HEK293 (cell line): ENCODE data around the gene MAD2L1BP.
A peak's percentile ranks its signal among the peaks of the same experiment; 100 is the strongest.

Source experiments
- BCL11A ChIP-seq: fragments of 450-650 bp; formaldehyde crosslinking; IDR thresholded peaks from 2 replicates; pipeline ENCODE4 v1.5.1; 2016; ENCODE audit warnings: low read depth, missing biosample characterization, missing genetic modification characterization
- PATZ1 ChIP-seq: fragments of 450-650 bp; formaldehyde crosslinking; IDR thresholded peaks from 2 replicates; pipeline ENCODE4 v1.5.1; 2016; ENCODE audit warnings: missing biosample characterization, missing genetic modification characterization
- PBX3 ChIP-seq: sonication (generic); formaldehyde crosslinking; IDR thresholded peaks from 2 replicates; pipeline ENCODE4 v1.8.1; 2022; ENCODE audit warnings: mild to moderate bottlenecking, moderate library complexity, missing genetic modification reagents
- PRDM10 ChIP-seq: fragments of 450-650 bp; formaldehyde crosslinking; IDR thresholded peaks from 2 replicates; pipeline ENCODE4 v1.5.1; 2016; ENCODE audit warnings: missing biosample characterization, missing genetic modification characterization
- PRDM6 ChIP-seq: fragments of 450-650 bp; formaldehyde crosslinking; IDR thresholded peaks from 2 replicates; pipeline ENCODE4 v1.5.1; 2017; ENCODE audit warnings: missing biosample characterization, missing genetic modification characterization
- SALL2 ChIP-seq: fragments of 450-650 bp; formaldehyde crosslinking; IDR thresholded peaks from 2 replicates; pipeline ENCODE4 v1.5.0; 2017; ENCODE audit warnings: missing biosample characterization, mild to moderate bottlenecking, missing genetic modification characterization, borderline replicate concordance
- ZBTB1 ChIP-seq: fragments of 450-650 bp; formaldehyde crosslinking; IDR thresholded peaks from 2 replicates; pipeline ENCODE4 v1.5.1; 2016; ENCODE audit warnings: missing biosample characterization, missing genetic modification characterization
- ZBTB7A ChIP-seq: fragments of 450-650 bp; formaldehyde crosslinking; IDR thresholded peaks from 2 replicates; pipeline ENCODE4 v1.5.1; 2016; ENCODE audit warnings: low read depth, missing biosample characterization, missing genetic modification characterization
- ZFP69B ChIP-seq: fragments of 450-650 bp; formaldehyde crosslinking; IDR thresholded peaks from 2 replicates; pipeline ENCODE4 v1.5.1; 2016; ENCODE audit warnings: missing biosample characterization, missing genetic modification characterization
- ZNF146 ChIP-seq: fragments of 450-650 bp; formaldehyde crosslinking; IDR thresholded peaks from 2 replicates; pipeline ENCODE4 v1.5.1; 2016; ENCODE audit warnings: missing biosample characterization, missing genetic modification characterization
- ZNF214 ChIP-seq: fragments of 450-650 bp; formaldehyde crosslinking; IDR thresholded peaks from 2 replicates; pipeline ENCODE4 v1.5.1; 2017; ENCODE audit warnings: missing biosample characterization, mild to moderate bottlenecking, missing genetic modification characterization, borderline replicate concordance
- ZNF239 ChIP-seq: fragments of 450-650 bp; formaldehyde crosslinking; IDR thresholded peaks from 2 replicates; pipeline ENCODE4 v1.5.1; 2016; ENCODE audit warnings: missing biosample characterization, missing genetic modification characterization
- ZNF26 ChIP-seq: fragments of 450-650 bp; formaldehyde crosslinking; IDR thresholded peaks from 2 replicates; pipeline ENCODE4 v1.5.1; 2016; ENCODE audit warnings: missing biosample characterization, missing genetic modification characterization
- ZNF274 ChIP-seq, 2 experiments: fragments of 200-500 bp in 1 of 2; fragments of 450-650 bp in 1 of 2; sonication (Bioruptor generic) in 1 of 2; formaldehyde crosslinking in 1 of 2; IDR thresholded peaks; 2 replicates each; pipeline versions ENCODE4 v1.5.1 to v1.6.1; 2014 to 2016; ENCODE audit warnings: borderline replicate concordance in 1 of 2, inconsistent platforms in 1 of 2, low read length in 1 of 2, missing biosample characterization in 1 of 2, missing genetic modification characterization in 1 of 2
- ZNF280C ChIP-seq: fragments of 450-650 bp; formaldehyde crosslinking; IDR thresholded peaks from 2 replicates; pipeline ENCODE4 v1.5.1; 2016; ENCODE audit warnings: missing biosample characterization, missing genetic modification characterization
- ZNF341 ChIP-seq: fragments of 450-650 bp; formaldehyde crosslinking; IDR thresholded peaks from 2 replicates; pipeline ENCODE4; 2016; ENCODE audit warnings: low read depth, missing biosample characterization, missing genetic modification characterization
- ZNF423 ChIP-seq: fragments of 450-650 bp; formaldehyde crosslinking; IDR thresholded peaks from 2 replicates; pipeline ENCODE4 v1.5.1; 2016; ENCODE audit warnings: missing biosample characterization, missing genetic modification characterization
- ZNF626 ChIP-seq: fragments of 450-650 bp; sonication (Bioruptor Pico); formaldehyde crosslinking; IDR thresholded peaks from 2 replicates; pipeline ENCODE4 v1.5.1; 2018; ENCODE audit warnings: missing biosample characterization, missing genetic modification characterization, inconsistent platforms
- ZNF645 ChIP-seq: fragments of 450-650 bp; formaldehyde crosslinking; IDR thresholded peaks from 2 replicates; pipeline ENCODE4; 2016; ENCODE audit warnings: missing biosample characterization, missing genetic modification characterization
- ZNF670 ChIP-seq: fragments of 450-650 bp; formaldehyde crosslinking; IDR thresholded peaks from 2 replicates; pipeline ENCODE4 v1.5.1; 2016; ENCODE audit warnings: missing biosample characterization, missing genetic modification characterization, low read depth
- ZNF704 ChIP-seq: fragments of 450-650 bp; formaldehyde crosslinking; IDR thresholded peaks from 2 replicates; pipeline ENCODE4 v1.5.1; 2016; ENCODE audit warnings: missing biosample characterization, missing genetic modification characterization
- ZNF707 ChIP-seq: fragments of 450-650 bp; formaldehyde crosslinking; IDR thresholded peaks from 2 replicates; pipeline ENCODE4 v1.5.1; 2016; ENCODE audit warnings: missing biosample characterization, missing genetic modification characterization
- ZNF843 ChIP-seq: fragments of 450-650 bp; formaldehyde crosslinking; IDR thresholded peaks from 2 replicates; pipeline ENCODE4 v1.5.1; 2016; ENCODE audit warnings: missing biosample characterization, missing genetic modification characterization

The MAD2L1BP gene

GRCh38 chr6:43628393-43629103, 7.1 kb upstream of the MAD2L1BP start (continued):
- TF ChIP-seq ZNF274 (IDR thresholded peaks at IDR 0.05; ENCODE audit: low read length) (no peak), ZNF274 (tag by site-specific recombination; IDR thresholded peaks at IDR 0.05; ENCODE audit: borderline replicate concordance) (no peak), ZNF239 (tag by site-specific recombination) (no peak), ZNF626 (tag by site-specific recombination) (no peak), PBX3 (CRISPR knock-in tag) (no peak), ZNF423 (tag by site-specific recombination) (0 out of 2 replicates have a peak, but pooled peaks have one; percentile 50), ZNF341 (tag by site-specific recombination) (peak; percentile 96), BCL11A (tag by site-specific recombination) (no peak), ZNF707 (tag by site-specific recombination) (no peak), ZBTB7A (tag by site-specific recombination) (peak; percentile 55; the same call in 1 of the 2 replicates), ZNF280C (tag by site-specific recombination) (no peak), SALL2 (tag by site-specific recombination) (no peak), ZNF645 (tag by site-specific recombination) (no peak), PATZ1 (tag by site-specific recombination) (peak; percentile 75; the same call in 1 of the 2 replicates), PRDM10 (tag by site-specific recombination) (peak; percentile 75), ZNF146 (tag by site-specific recombination) (no peak; the same call in 1 of the 2 replicates), ZFP69B (tag by site-specific recombination) (no peak), PRDM6 (tag by site-specific recombination) (no peak), ZNF26 (no peak), ZNF843 (tag by site-specific recombination) (no peak), ZBTB1 (tag by site-specific recombination) (no peak), ZNF670 (tag by site-specific recombination) (no peak), ZNF704 (tag by site-specific recombination) (no peak), ZNF214 (tag by site-specific recombination) (no peak)
